K562 (cell line): ENCODE results near the gene HLCS. TPM values are rescaled to one million over a fixed set of nuclear protein-coding genes. Genes with fewer than 3 reads are reported as not detected.

ENCODE experiments used
- ADNP ChIP-seq: fragments of 200-800 bp; sonication (Bioruptor generic); IDR thresholded peaks from 2 replicates; pipeline ENCODE4 v1.6.1; 2016; ENCODE audit warnings: missing genetic modification characterization, missing compliant biosample characterization
- DIDO1 ChIP-seq: fragments of 450-650 bp; IDR thresholded peaks from 2 replicates; pipeline ENCODE4 v1.6.1; 2016; ENCODE audit warnings: low read depth, missing biosample characterization, missing genetic modification characterization
- EP300 ChIP-seq: IDR thresholded peaks from 2 replicates; pipeline ENCODE4 v1.6.1; 2012; ENCODE audit warnings: low read length, improper control_type of control experiment
- IFI16 ChIP-seq: fragments of 250-450 bp; sonication (Bioruptor Pico); IDR thresholded peaks from 2 replicates; pipeline ENCODE4 v2.1.2; 2022; ENCODE audit warnings: mild to moderate bottlenecking, inconsistent platforms
- IRF2 ChIP-seq: sonication (generic); formaldehyde crosslinking; IDR thresholded peaks from 2 replicates; pipeline ENCODE4 v1.8.1; 2022; ENCODE audit warnings: mild to moderate bottlenecking, missing genetic modification reagents
- KLF1 ChIP-seq: fragments of 450-650 bp; IDR thresholded peaks from 2 replicates; pipeline ENCODE4 v1.6.1; 2016; ENCODE audit warnings: missing genetic modification characterization, missing compliant biosample characterization
- MAFK ChIP-seq: IDR thresholded peaks from 2 replicates; pipeline ENCODE4 v1.6.1; 2011; ENCODE audit warnings: low read length, improper control_type of control experiment
- MCM7 ChIP-seq, 2 experiments: fragments of 450-650 bp; IDR thresholded peaks; 2 replicates each; pipeline ENCODE4 v1.6.1; 2016 to 2018
- MTF1 ChIP-seq: fragments of 250-450 bp; sonication (Bioruptor Pico); IDR thresholded peaks from 2 replicates; pipeline ENCODE4 v1.9.0; 2021; ENCODE audit warnings: moderate library complexity, mild to moderate bottlenecking, inconsistent platforms, borderline replicate concordance
- PCBP1 ChIP-seq: fragments of 200-400 bp; formaldehyde crosslinking; IDR thresholded peaks from 2 replicates; pipeline ENCODE4 v1.6.1; 2018; ENCODE audit warnings: mild to moderate bottlenecking, low read depth, low read length; ENCODE audit not compliant: poor library complexity, severe bottlenecking
- PHF8 ChIP-seq: fragments of 200-600 bp; sonication (generic); IDR thresholded peaks from 2 replicates; pipeline ENCODE4 v1.6.1; 2012; ENCODE audit warnings: mixed run types, mild to moderate bottlenecking, inconsistent platforms, low read length, moderate library complexity, borderline replicate concordance
- RBM22 ChIP-seq: fragments of 200-400 bp; formaldehyde crosslinking; IDR thresholded peaks from 2 replicates; pipeline ENCODE4 v1.6.1; 2018; ENCODE audit warnings: low read length, low read depth; ENCODE audit not compliant: poor library complexity, severe bottlenecking
- SPI1 ChIP-seq: IDR thresholded peaks from 2 replicates; pipeline ENCODE4 v1.6.1; 2011; ENCODE audit warnings: low read depth, low read length, control low read depth, borderline replicate concordance
- STAG1 ChIP-seq: sonication (generic); formaldehyde crosslinking; IDR thresholded peaks from 2 replicates; pipeline ENCODE4 v1.5.0; 2020; ENCODE audit warnings: missing genetic modification reagents, borderline replicate concordance
- TEAD4 ChIP-seq, 2 experiments: sonication (generic) in 1 of 2; formaldehyde crosslinking in 1 of 2; IDR thresholded peaks; 2 replicates each; pipeline versions ENCODE4 v1.6.1 to v1.8.0; 2012 to 2022; ENCODE audit warnings: borderline replicate concordance in 1 of 2, inconsistent platforms in 1 of 2, low read length in 1 of 2, mild to moderate bottlenecking in 1 of 2, missing genetic modification reagents in 1 of 2
- ZNF184 ChIP-seq: sonication (generic); formaldehyde crosslinking; IDR thresholded peaks from 2 replicates; pipeline ENCODE4 v1.5.0; 2020; ENCODE audit warnings: missing genetic modification reagents
- ZNF274 ChIP-seq: IDR thresholded peaks from 2 replicates; pipeline ENCODE4 v1.6.1; 2011; ENCODE audit warnings: low read depth, mild to moderate bottlenecking, low read length, moderate library complexity, borderline replicate concordance
- ZNF282 ChIP-seq: sonication (generic); formaldehyde crosslinking; IDR thresholded peaks from 2 replicates; pipeline ENCODE4 v1.8.1; 2023; ENCODE audit warnings: missing genetic modification reagents
- polyA plus RNA-seq, 8 experiments: library from polyadenylated mRNA; depleted of rRNA in 4 of 8; stranded (reverse) in 5 of 8; unstranded in 3 of 8; fragments of >200 nt; fragmentation: Nextera tagmentation in 2 of 8; fragmentation: Illumina TruSeq in 1 of 8; extraction: Ambion mirVana in 2 of 8; extraction: Trizol in 1 of 8; gene quantifications; 2 replicates each; pipeline versions ENCODE4 v1.2.1 to v1.2.3, GENCODE V29; 2011 to 2014; ENCODE audit warnings: inconsistent platforms in 1 of 8, missing spikeins in 1 of 8
- total RNA-seq, 7 experiments: library from RNA; depleted of rRNA in 6 of 7; stranded (reverse); fragments of >200 nt in 6 of 7; fragmentation: Illumina TruSeq in 2 of 7; extraction: Trizol in 2 of 7; gene quantifications; 2 replicates each; pipeline versions ENCODE4 v1.2.1 to v1.2.3, GENCODE V29; 2011 to 2021; ENCODE audit warnings: low replicate concordance in 1 of 7
- TF ChIP-seq, protein P1 (sequence below): fragments of 250-450 bp; sonication (Bioruptor Pico); IDR thresholded peaks from 2 replicates; pipeline ENCODE4 v1.4.0; 2020; ENCODE audit warnings: mild to moderate bottlenecking, moderate library complexity
- TF ChIP-seq, protein P2 (sequence below): fragments of 250-450 bp; sonication (Bioruptor Pico); IDR thresholded peaks from 2 replicates; pipeline ENCODE4 v1.9.0; 2021; ENCODE audit warnings: mild to moderate bottlenecking
- TF ChIP-seq, protein P3 (sequence below): fragments of 250-450 bp; sonication (Bioruptor Pico); IDR thresholded peaks from 2 replicates; pipeline ENCODE4 v1.5.0; 2020; ENCODE audit warnings: mild to moderate bottlenecking
- TF ChIP-seq, protein P4 (sequence below): sonication (generic); formaldehyde crosslinking; IDR thresholded peaks from 2 replicates; pipeline ENCODE4 v1.8.1; 2022; ENCODE audit warnings: missing genetic modification reagents

HLCS gene
- total and polyA plus RNA-seq, 9 of the 15 experiments (the other 6 are each of a cell fraction or from before 2014, with no cell fraction given) = 3.0 to 21.5 (median 17.1) TPM

DNA sequence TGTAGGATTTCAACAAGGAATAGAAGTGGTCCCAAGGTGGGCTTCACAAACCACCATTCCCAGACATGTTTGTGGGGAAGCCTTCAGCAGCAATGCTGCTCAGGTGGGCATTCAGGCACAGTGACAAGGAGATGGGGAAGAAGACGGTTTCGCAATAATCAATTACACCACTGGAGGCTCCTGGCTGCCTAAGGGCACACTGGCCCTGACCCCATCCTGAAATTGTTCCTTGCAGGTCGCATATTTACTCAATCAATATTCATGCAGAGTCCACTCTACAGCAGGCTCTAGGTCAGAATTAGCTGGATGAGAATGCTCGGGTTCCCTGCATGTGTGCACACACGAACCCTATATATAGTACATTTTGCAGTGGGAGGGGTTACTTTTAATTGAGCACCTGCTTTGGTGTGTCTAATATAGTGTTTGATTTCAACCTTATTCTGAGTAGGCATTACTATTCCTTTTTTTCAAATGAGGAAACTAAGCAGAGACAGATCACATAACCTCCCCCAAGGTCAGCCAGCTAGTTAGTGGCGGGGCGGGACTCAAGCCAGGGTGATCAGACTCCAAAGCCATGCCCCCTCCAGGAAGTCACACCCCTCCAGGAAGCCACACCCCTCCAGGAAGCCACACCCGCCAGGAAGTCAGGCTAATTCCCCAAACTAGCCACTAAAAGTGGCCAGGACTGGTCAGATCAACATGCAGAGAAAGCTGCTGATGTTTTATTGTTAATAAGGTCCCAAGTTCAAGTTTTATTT, 106.5 kb downstream of the HLCS start (continued):
- TF ChIP-seq RBM22 (no peak), IRF2 (CRISPR knock-in tag) (no peak), ZNF274 (no peak), PHF8 (no peak), ZNF282 (CRISPR knock-in tag) (no peak), EP300 (no peak), MAFK (no peak), KLF1 (no peak), SPI1 (peak; percentile 38; the same call in 1 of the 2 replicates), PCBP1 (no peak), TEAD4 (IDR thresholded peaks at IDR 0.05; ENCODE audit: low read length) (no peak), TEAD4 (CRISPR knock-in tag; IDR thresholded peaks at IDR 0.05; ENCODE audit: borderline replicate concordance) (no peak), IFI16 (CRISPR knock-in tag) (no peak), ADNP (tag) (no peak), ZNF184 (no peak), STAG1 (CRISPR knock-in tag) (no peak), DIDO1 (no peak), MTF1 (CRISPR knock-in tag) (no peak), MCM7 (IDR thresholded peaks at IDR 0.05) (no peak)
- TF ChIP-seq, protein P1, sequence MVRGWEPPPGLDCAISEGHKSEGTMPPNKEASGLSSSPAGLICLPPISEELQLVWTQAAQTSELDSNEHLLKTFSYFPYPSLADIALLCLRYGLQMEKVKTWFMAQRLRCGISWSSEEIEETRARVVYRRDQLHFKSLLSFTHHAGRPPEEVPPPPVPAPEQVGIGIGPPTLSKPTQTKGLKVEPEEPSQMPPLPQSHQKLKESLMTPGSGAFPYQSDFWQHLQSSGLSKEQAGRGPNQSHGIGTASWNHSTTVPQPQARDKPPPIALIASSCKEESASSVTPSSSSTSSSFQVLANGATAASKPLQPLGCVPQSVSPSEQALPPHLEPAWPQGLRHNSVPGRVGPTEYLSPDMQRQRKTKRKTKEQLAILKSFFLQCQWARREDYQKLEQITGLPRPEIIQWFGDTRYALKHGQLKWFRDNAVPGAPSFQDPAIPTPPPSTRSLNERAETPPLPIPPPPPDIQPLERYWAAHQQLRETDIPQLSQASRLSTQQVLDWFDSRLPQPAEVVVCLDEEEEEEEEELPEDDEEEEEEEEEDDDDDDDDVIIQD = no peak
- TF ChIP-seq, protein P2, sequence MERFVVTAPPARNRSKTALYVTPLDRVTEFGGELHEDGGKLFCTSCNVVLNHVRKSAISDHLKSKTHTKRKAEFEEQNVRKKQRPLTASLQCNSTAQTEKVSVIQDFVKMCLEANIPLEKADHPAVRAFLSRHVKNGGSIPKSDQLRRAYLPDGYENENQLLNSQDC (CRISPR knock-in tag) = no peak
- TF ChIP-seq, protein P3, sequence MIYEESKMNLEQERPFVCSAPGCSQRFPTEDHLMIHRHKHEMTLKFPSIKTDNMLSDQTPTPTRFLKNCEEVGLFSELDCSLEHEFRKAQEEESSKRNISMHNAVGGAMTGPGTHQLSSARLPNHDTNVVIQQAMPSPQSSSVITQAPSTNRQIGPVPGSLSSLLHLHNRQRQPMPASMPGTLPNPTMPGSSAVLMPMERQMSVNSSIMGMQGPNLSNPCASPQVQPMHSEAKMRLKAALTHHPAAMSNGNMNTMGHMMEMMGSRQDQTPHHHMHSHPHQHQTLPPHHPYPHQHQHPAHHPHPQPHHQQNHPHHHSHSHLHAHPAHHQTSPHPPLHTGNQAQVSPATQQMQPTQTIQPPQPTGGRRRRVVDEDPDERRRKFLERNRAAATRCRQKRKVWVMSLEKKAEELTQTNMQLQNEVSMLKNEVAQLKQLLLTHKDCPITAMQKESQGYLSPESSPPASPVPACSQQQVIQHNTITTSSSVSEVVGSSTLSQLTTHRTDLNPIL (CRISPR knock-in tag) = no peak
- TF ChIP-seq, protein P4, sequence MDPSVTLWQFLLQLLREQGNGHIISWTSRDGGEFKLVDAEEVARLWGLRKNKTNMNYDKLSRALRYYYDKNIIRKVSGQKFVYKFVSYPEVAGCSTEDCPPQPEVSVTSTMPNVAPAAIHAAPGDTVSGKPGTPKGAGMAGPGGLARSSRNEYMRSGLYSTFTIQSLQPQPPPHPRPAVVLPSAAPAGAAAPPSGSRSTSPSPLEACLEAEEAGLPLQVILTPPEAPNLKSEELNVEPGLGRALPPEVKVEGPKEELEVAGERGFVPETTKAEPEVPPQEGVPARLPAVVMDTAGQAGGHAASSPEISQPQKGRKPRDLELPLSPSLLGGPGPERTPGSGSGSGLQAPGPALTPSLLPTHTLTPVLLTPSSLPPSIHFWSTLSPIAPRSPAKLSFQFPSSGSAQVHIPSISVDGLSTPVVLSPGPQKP (CRISPR knock-in tag) = no peak
